Astrocyte (in vitro differentiated cells and primary cell): Measurements from ENCODE around the gene CAMK2B.

Experiments used
- EZH2 ChIP-seq: IDR thresholded peaks from 2 replicates; pipeline ENCODE4 v1.6.1; 2012; ENCODE audit warnings: mild to moderate bottlenecking, low read length, inconsistent platforms; ENCODE audit not compliant: insufficient read depth
- TF ChIP-seq, protein P1 (sequence below): IDR thresholded peaks from 2 replicates; pipeline ENCODE4 v1.5.1; 2011; ENCODE audit warnings: low read depth, mild to moderate bottlenecking, inconsistent platforms, low read length, moderate library complexity; ENCODE audit not compliant: insufficient read depth

GRCh38 chr7:44189286-44189992 is 136.0 kb downstream of the CAMK2B start, which contains the start of gene GCK:
- TF ChIP-seq, protein P1, sequence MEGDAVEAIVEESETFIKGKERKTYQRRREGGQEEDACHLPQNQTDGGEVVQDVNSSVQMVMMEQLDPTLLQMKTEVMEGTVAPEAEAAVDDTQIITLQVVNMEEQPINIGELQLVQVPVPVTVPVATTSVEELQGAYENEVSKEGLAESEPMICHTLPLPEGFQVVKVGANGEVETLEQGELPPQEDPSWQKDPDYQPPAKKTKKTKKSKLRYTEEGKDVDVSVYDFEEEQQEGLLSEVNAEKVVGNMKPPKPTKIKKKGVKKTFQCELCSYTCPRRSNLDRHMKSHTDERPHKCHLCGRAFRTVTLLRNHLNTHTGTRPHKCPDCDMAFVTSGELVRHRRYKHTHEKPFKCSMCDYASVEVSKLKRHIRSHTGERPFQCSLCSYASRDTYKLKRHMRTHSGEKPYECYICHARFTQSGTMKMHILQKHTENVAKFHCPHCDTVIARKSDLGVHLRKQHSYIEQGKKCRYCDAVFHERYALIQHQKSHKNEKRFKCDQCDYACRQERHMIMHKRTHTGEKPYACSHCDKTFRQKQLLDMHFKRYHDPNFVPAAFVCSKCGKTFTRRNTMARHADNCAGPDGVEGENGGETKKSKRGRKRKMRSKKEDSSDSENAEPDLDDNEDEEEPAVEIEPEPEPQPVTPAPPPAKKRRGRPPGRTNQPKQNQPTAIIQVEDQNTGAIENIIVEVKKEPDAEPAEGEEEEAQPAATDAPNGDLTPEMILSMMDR: no peak
- TF ChIP-seq EZH2: no peak
